Hepatocyte (in vitro differentiated cells): ENCODE measurements around the gene HTR3A.

ENCODE experiments used
- EZH2 ChIP-seq: fragments of 200-600 bp; sonication (generic); IDR thresholded peaks from 2 replicates; pipeline ENCODE4 v1.6.1; 2016; ENCODE audit warnings: antibody characterized with exemption, mild to moderate bottlenecking, borderline replicate concordance
- EZH2phosphoT487 ChIP-seq: fragments of 200-600 bp; sonication (generic); IDR thresholded peaks from one replicate; pipeline ENCODE4 v1.6.1; 2018; ENCODE audit warnings: antibody characterized with exemption, mild to moderate bottlenecking, low read depth, moderate library complexity; ENCODE audit not compliant: unreplicated experiment, severe bottlenecking
- TF ChIP-seq, protein P1 (sequence below): fragments of 200-600 bp; sonication (generic); IDR thresholded peaks from 2 replicates; pipeline ENCODE4 v1.5.1; 2016; ENCODE audit warnings: antibody characterized with exemption, mild to moderate bottlenecking; ENCODE audit not compliant: poor library complexity

DNA sequence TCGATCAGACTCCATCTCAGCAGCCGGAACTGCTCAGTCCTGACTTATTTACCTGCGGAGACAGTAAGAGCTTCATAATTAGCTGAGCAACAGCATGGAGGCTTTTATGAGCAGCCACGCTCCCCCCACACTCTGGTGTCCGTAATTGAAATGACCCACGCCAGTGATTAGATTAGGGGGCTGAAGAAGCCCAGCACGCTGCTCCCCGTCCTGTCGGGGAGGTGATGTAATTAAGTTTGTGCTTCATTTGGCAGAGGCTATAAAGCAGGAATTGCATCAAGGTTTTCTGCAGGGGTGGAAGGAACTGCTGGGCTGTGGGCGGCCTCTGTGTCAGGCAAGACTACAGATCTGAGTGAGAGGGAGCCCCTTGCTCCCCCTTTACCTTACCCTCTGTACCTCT lies 22.8 kb upstream of the HTR3A start:
- TF ChIP-seq, protein P1, sequence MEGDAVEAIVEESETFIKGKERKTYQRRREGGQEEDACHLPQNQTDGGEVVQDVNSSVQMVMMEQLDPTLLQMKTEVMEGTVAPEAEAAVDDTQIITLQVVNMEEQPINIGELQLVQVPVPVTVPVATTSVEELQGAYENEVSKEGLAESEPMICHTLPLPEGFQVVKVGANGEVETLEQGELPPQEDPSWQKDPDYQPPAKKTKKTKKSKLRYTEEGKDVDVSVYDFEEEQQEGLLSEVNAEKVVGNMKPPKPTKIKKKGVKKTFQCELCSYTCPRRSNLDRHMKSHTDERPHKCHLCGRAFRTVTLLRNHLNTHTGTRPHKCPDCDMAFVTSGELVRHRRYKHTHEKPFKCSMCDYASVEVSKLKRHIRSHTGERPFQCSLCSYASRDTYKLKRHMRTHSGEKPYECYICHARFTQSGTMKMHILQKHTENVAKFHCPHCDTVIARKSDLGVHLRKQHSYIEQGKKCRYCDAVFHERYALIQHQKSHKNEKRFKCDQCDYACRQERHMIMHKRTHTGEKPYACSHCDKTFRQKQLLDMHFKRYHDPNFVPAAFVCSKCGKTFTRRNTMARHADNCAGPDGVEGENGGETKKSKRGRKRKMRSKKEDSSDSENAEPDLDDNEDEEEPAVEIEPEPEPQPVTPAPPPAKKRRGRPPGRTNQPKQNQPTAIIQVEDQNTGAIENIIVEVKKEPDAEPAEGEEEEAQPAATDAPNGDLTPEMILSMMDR, result no peak
- no peak for TF ChIP-seq EZH2phosphoT487
- TF ChIP-seq EZH2, result no peak
